ENCODE measurements around the gene ABHD17C. TPM values are rescaled to one million over a fixed set of nuclear protein-coding genes. Genes with fewer than 3 reads are reported as not detected.
A peak's percentile ranks its signal among the peaks of the same experiment; 100 is the strongest.
"Not testable (repeated sequence)": the region's sequence is repeated elsewhere in the genome, so short reads cannot be mapped to it uniquely, and the experiment has no call there.

The ABHD17C gene
- total RNA-seq = 1 to 10 TPM; 5.3 to 7.2 (median 5.8) TPM

GRCh38 chr15:80695099-80695910, at the start of gene ABHD17C:
Gene ABHD17C, plus strand, starts transcription at chr15:80695310. Its CDS starts 120 bp downstream, at chr15:80695430.
- H3K36me3 Mint-ChIP-seq (ENCODE audit: insufficient read depth) = no peaks in the 10 kb centered on the region
- peak within 1 kb of the TSS; percentile 87 for H3K4me3 Mint-ChIP-seq
- peaks cover 22% of the 10 kb centered on the region for H3K4me1 Mint-ChIP-seq (ENCODE audit: low read depth)
- peaks cover 2% of the 10 kb centered on the region for H3K27me3 Mint-ChIP-seq (ENCODE audit: low read depth)
- DNase-seq (peak; percentile 26), ATAC-seq (peak; percentile 76 to 77)
- H3K9me3 Mint-ChIP-seq = no peaks in the 10 kb centered on the region

- peaks cover 6% of the 10 kb centered on the region for H3K27me3 Mint-ChIP-seq (ENCODE audit: low read depth)
- peaks cover 7% of the 10 kb centered on the region for H3K9me3 Mint-ChIP-seq
- ATAC-seq (no peak), DNase-seq (no peak)
- no peak overlapping the region for H3K4me3 Mint-ChIP-seq
- no peaks in the 10 kb centered on the region for H3K4me1 Mint-ChIP-seq (ENCODE audit: low read depth)
- H3K36me3 Mint-ChIP-seq (ENCODE audit: insufficient read depth) = no peaks in the 10 kb centered on the region
Observed at GRCh38 chr15:80645494-80646065, 49.5 kb upstream of the ABHD17C start.

- peaks cover 15% of the 10 kb centered on the region for H3K9me3 Mint-ChIP-seq
- not testable (repeated sequence) for H3K36me3 Mint-ChIP-seq (ENCODE audit: insufficient read depth); ATAC-seq; DNase-seq; H3K4me1 Mint-ChIP-seq (ENCODE audit: low read depth); H3K4me3 Mint-ChIP-seq; H3K27me3 Mint-ChIP-seq (ENCODE audit: low read depth)
Observed at GRCh38 chr15:80647424-80647823, 47.7 kb upstream of the ABHD17C start.

GRCh38 chr15:80654299-80654698, 40.8 kb upstream of the ABHD17C start:
- DNase-seq = no peak
- H3K27me3 Mint-ChIP-seq (ENCODE audit: low read depth) = peaks cover 11% of the 10 kb centered on the region
- H3K36me3 Mint-ChIP-seq (ENCODE audit: insufficient read depth) = no peaks in the 10 kb centered on the region
- no peaks in the 10 kb centered on the region for H3K4me1 Mint-ChIP-seq (ENCODE audit: low read depth)
- H3K9me3 Mint-ChIP-seq = peaks cover 15% of the 10 kb centered on the region
- H3K4me3 Mint-ChIP-seq = no peak overlapping the region
- ATAC-seq = no peak

GRCh38 chr15:80659375-80659774, 35.7 kb upstream of the ABHD17C start:
- no peak for ATAC-seq
- Mint-ChIP-seq H3K9me3 (no peaks in the 10 kb centered on the region), H3K4me1 (ENCODE audit: low read depth) (no peaks in the 10 kb centered on the region), H3K36me3 (ENCODE audit: insufficient read depth) (no peaks in the 10 kb centered on the region), H3K27me3 (ENCODE audit: low read depth) (peaks cover 15% of the 10 kb centered on the region), H3K4me3 (no peak overlapping the region)
- DNase-seq = no peak

GRCh38 chr15:80660119-80660518, 35.0 kb upstream of the ABHD17C start:
- Mint-ChIP-seq H3K27me3 (ENCODE audit: low read depth) (peaks cover 12% of the 10 kb centered on the region), H3K4me1 (ENCODE audit: low read depth) (no peaks in the 10 kb centered on the region), H3K4me3 (no peak overlapping the region), H3K9me3 (no peaks in the 10 kb centered on the region), H3K36me3 (ENCODE audit: insufficient read depth) (no peaks in the 10 kb centered on the region)
- ATAC-seq (no peak), DNase-seq (no peak)

- H3K9me3 Mint-ChIP-seq = no peaks in the 10 kb centered on the region
- ATAC-seq = no peak
- H3K36me3 Mint-ChIP-seq (ENCODE audit: insufficient read depth) = no peaks in the 10 kb centered on the region
- no peak for DNase-seq
- no peak overlapping the region for H3K4me3 Mint-ChIP-seq
- H3K27me3 Mint-ChIP-seq (ENCODE audit: low read depth) = peaks cover 16% of the 10 kb centered on the region
- no peaks in the 10 kb centered on the region for H3K4me1 Mint-ChIP-seq (ENCODE audit: low read depth)
Observed at GRCh38 chr15:80662129-80662528, 33.0 kb upstream of the ABHD17C start.

- Mint-ChIP-seq H3K4me1 (ENCODE audit: low read depth) (no peaks in the 10 kb centered on the region), H3K27me3 (ENCODE audit: low read depth) (peaks cover 16% of the 10 kb centered on the region), H3K9me3 (no peaks in the 10 kb centered on the region), H3K36me3 (ENCODE audit: insufficient read depth) (no peaks in the 10 kb centered on the region), H3K4me3 (no peak overlapping the region)
- DNase-seq = no peak
- ATAC-seq = no peak
Observed at GRCh38 chr15:80662757-80663553, 32.2 kb upstream of the ABHD17C start.

- no peak for ATAC-seq
- no peak for DNase-seq
- peaks cover 12% of the 10 kb centered on the region for H3K27me3 Mint-ChIP-seq (ENCODE audit: low read depth)
- H3K36me3 Mint-ChIP-seq (ENCODE audit: insufficient read depth) = no peaks in the 10 kb centered on the region
- no peak overlapping the region for H3K4me3 Mint-ChIP-seq
- H3K9me3 Mint-ChIP-seq = no peaks in the 10 kb centered on the region
- no peaks in the 10 kb centered on the region for H3K4me1 Mint-ChIP-seq (ENCODE audit: low read depth)
Observed at GRCh38 chr15:80665151-80665550, 30.0 kb upstream of the ABHD17C start.

GRCh38 chr15:80667936-80668335, 27.2 kb upstream of the ABHD17C start:
- Mint-ChIP-seq H3K27me3 (ENCODE audit: low read depth) (peaks cover 8% of the 10 kb centered on the region), H3K36me3 (ENCODE audit: insufficient read depth) (no peaks in the 10 kb centered on the region), H3K4me3 (no peak overlapping the region), H3K9me3 (no peaks in the 10 kb centered on the region), H3K4me1 (ENCODE audit: low read depth) (no peaks in the 10 kb centered on the region)
- ATAC-seq = no peak
- DNase-seq = no peak

- Mint-ChIP-seq H3K4me3 (no peak overlapping the region), H3K9me3 (no peaks in the 10 kb centered on the region), H3K27me3 (ENCODE audit: low read depth) (peaks cover 8% of the 10 kb centered on the region), H3K36me3 (ENCODE audit: insufficient read depth) (no peaks in the 10 kb centered on the region), H3K4me1 (ENCODE audit: low read depth) (no peaks in the 10 kb centered on the region)
- DNase-seq (no peak), ATAC-seq (no peak)
Observed at GRCh38 chr15:80668546-80669236, 26.4 kb upstream of the ABHD17C start.

- Mint-ChIP-seq H3K4me3 (no peak overlapping the region), H3K27me3 (ENCODE audit: low read depth) (peaks cover 6% of the 10 kb centered on the region), H3K9me3 (no peaks in the 10 kb centered on the region), H3K36me3 (ENCODE audit: insufficient read depth) (no peaks in the 10 kb centered on the region), H3K4me1 (ENCODE audit: low read depth) (no peaks in the 10 kb centered on the region)
- DNase-seq (no peak), ATAC-seq (no peak)
Observed at GRCh38 chr15:80669663-80670273, 25.3 kb upstream of the ABHD17C start.

- Mint-ChIP-seq H3K4me1 (ENCODE audit: low read depth) (no peaks in the 10 kb centered on the region), H3K9me3 (no peaks in the 10 kb centered on the region), H3K36me3 (ENCODE audit: insufficient read depth) (no peaks in the 10 kb centered on the region), H3K27me3 (ENCODE audit: low read depth) (peaks cover 15% of the 10 kb centered on the region), H3K4me3 (no peak overlapping the region)
- no peak for ATAC-seq
- DNase-seq = no peak
Observed at GRCh38 chr15:80673561-80674244, 21.4 kb upstream of the ABHD17C start.

Data from activated T-cell treated with anti-CD3 and anti-CD28 coated beads, Interleukin-2, amount 50 U/mL, for 4 hours (primary cell).